Neural cell (in vitro differentiated cells): ENCODE results near the gene GRIK3. TPM values are rescaled to one million over a fixed set of nuclear protein-coding genes. Genes with fewer than 3 reads are reported as not detected.

ENCODE experiments used
- H2AFZ ChIP-seq: fragments of 200-600, 300-800 bp; sonication (generic), shearing (Covaris generic); 2 replicates; pipeline ENCODE4 v1.6.0; 2014; ENCODE audit warnings: low read depth, mild to moderate bottlenecking, antibody characterized with exemption, low read length, moderate library complexity
- H3F3A ChIP-seq: fragments of 200-600 bp; shearing (Covaris generic); 2 replicates; pipeline ENCODE4 v1.6.1; 2016; ENCODE audit warnings: mild to moderate bottlenecking, moderate library complexity, mixed read lengths, antibody characterized with exemption, low read length; ENCODE audit not compliant: insufficient read depth, poor library complexity, severe bottlenecking
- H3K27ac ChIP-seq: fragments of 200-600, 300-800 bp; sonication (generic), shearing (Covaris generic); 2 replicates; pipeline ENCODE4 v1.5.1; 2014; ENCODE audit warnings: mild to moderate bottlenecking, low read length, moderate library complexity
- H3K27me3 ChIP-seq: fragments of 300-800, 200-600 bp; sonication (generic), shearing (Covaris generic); 2 replicates; pipeline ENCODE4 v1.6.0; 2014; ENCODE audit warnings: mild to moderate bottlenecking, low read depth, low read length, moderate library complexity; ENCODE audit not compliant: insufficient read depth
- H3K36me3 ChIP-seq: fragments of 300-800, 200-600 bp; sonication (generic), shearing (Covaris generic); 2 replicates; pipeline ENCODE4 v1.5.1; 2014; ENCODE audit warnings: mild to moderate bottlenecking, antibody characterized with exemption, low read length, moderate library complexity; ENCODE audit not compliant: insufficient read depth
- H3K4me2 ChIP-seq: fragments of 300-800, 200-600 bp; sonication (generic), shearing (Covaris generic); 2 replicates; pipeline ENCODE4 v1.6.0; 2014; ENCODE audit warnings: mild to moderate bottlenecking, low read length
- H3K4me3 ChIP-seq: fragments of 300-800, 200-600 bp; sonication (generic), shearing (Covaris generic); 2 replicates; pipeline ENCODE4 v1.5.1; 2014; ENCODE audit warnings: mild to moderate bottlenecking, low read length, moderate library complexity
- H3K79me2 ChIP-seq: fragments of 200-600 bp; shearing (Covaris generic); replicated peaks from 2 replicates; pipeline ENCODE4 v1.6.0; 2014; ENCODE audit warnings: mild to moderate bottlenecking, low read length, moderate library complexity; ENCODE audit not compliant: insufficient read depth
- H3K9ac ChIP-seq: fragments of 300-800, 200-600 bp; sonication (generic), shearing (Covaris generic); 2 replicates; pipeline ENCODE4 v1.6.1; 2016; ENCODE audit warnings: mild to moderate bottlenecking, low read length, mixed read lengths
- H3K9me2 ChIP-seq: fragments of 200-600 bp; shearing (Covaris generic); 2 replicates; pipeline ENCODE4 v1.6.1; 2016; ENCODE audit warnings: mild to moderate bottlenecking, low read length, mixed read lengths; ENCODE audit not compliant: insufficient read depth
- H3K9me3 ChIP-seq: fragments of 200-600, 300-800 bp; sonication (generic), shearing (Covaris generic); 2 replicates; pipeline ENCODE4 v1.6.1; 2016; ENCODE audit warnings: mild to moderate bottlenecking, mixed run types, low read length, moderate library complexity, mixed read lengths
- H4K20me1 ChIP-seq: fragments of 200-600 bp; shearing (Covaris generic); 2 replicates; pipeline ENCODE4 v1.6.1; 2016; ENCODE audit warnings: mild to moderate bottlenecking, mixed run types; ENCODE audit not compliant: insufficient read depth
- CTCF ChIP-seq: fragments of 450-650 bp; IDR thresholded peaks from 2 replicates; pipeline ENCODE4 v1.5.1; 2014; ENCODE audit warnings: antibody characterized with exemption, mild to moderate bottlenecking, moderate library complexity; ENCODE audit not compliant: poor library complexity, severe bottlenecking
- EP300 ChIP-seq: fragments of 450-650 bp; conservative IDR thresholded peaks from 2 replicates; pipeline ENCODE4 v1.6.1; 2014; ENCODE audit warnings: antibody characterized with exemption, mild to moderate bottlenecking, moderate library complexity; ENCODE audit not compliant: poor library complexity, severe bottlenecking
- EZH2 ChIP-seq: fragments of 200-600, 300-800 bp; shearing (Covaris generic), sonication (generic); IDR thresholded peaks from 2 replicates; pipeline ENCODE4 v1.6.1; 2014; ENCODE audit warnings: antibody characterized with exemption, low read length, borderline replicate concordance, mild to moderate bottlenecking; ENCODE audit not compliant: insufficient read depth, poor library complexity, severe bottlenecking
- MXI1 ChIP-seq: fragments of 450-650 bp; conservative IDR thresholded peaks from 2 replicates; pipeline ENCODE4 v1.6.1; 2014; ENCODE audit warnings: antibody characterized with exemption, mild to moderate bottlenecking; ENCODE audit not compliant: poor library complexity, severe bottlenecking
- POLR2AphosphoS5 ChIP-seq: IDR thresholded peaks from 2 replicates; pipeline ENCODE4 v1.6.1; 2012
- RAD21 ChIP-seq: fragments of 450-650 bp; conservative IDR thresholded peaks from 2 replicates; pipeline ENCODE4 v1.6.1; 2014; ENCODE audit warnings: antibody characterized with exemption, mild to moderate bottlenecking, moderate library complexity
- REST ChIP-seq: IDR thresholded peaks from 2 replicates; pipeline ENCODE4 v1.6.1; 2012; ENCODE audit warnings: borderline replicate concordance
- SMC3 ChIP-seq: fragments of 450-650 bp; conservative IDR thresholded peaks from 2 replicates; pipeline ENCODE4 v1.6.1; 2014; ENCODE audit warnings: antibody characterized with exemption, mild to moderate bottlenecking, moderate library complexity; ENCODE audit not compliant: poor library complexity
- TAF1 ChIP-seq: IDR thresholded peaks from 2 replicates; pipeline ENCODE4 v1.6.1; 2012; ENCODE audit warnings: low read depth
- polyA plus RNA-seq: library from polyadenylated mRNA; depleted of rRNA; stranded (reverse); fragments of >200 nt; gene quantifications from 2 replicates; pipeline ENCODE4 v1.2.3, GENCODE V29; 2014

The GRIK3 gene
- polyA plus RNA-seq, 1 donor from 2014 or later = 5.0 TPM

- no peak for TF ChIP-seq MXI1
- TF ChIP-seq POLR2AphosphoS5 = no peak
- TF ChIP-seq EP300 = no peak
- TF ChIP-seq REST = no peak
- TF ChIP-seq SMC3 = no peak
- TF ChIP-seq CTCF = no peak
- TF ChIP-seq EZH2 = no peak
- no peak for TF ChIP-seq TAF1
- TF ChIP-seq RAD21 = no peak
- Histone ChIP-seq H3K9me2 (no peaks in the 10 kb centered on the region), H3K4me3 (no peak overlapping the region), H3F3A (no peaks in the 10 kb centered on the region), H3K9ac (no peak overlapping the region), H4K20me1 (no peaks in the 10 kb centered on the region), H3K27ac (no peak overlapping the region), H3K36me3 (no peaks in the 10 kb centered on the region), H3K4me2 (no peak overlapping the region), H2AFZ (no peak overlapping the region), H3K79me2 (no peaks in the 10 kb centered on the region), H3K27me3 (no peaks in the 10 kb centered on the region), H3K9me3 (no peaks in the 10 kb centered on the region)
These were observed 152.8 kb downstream of the GRIK3 start for GRCh38 chr1:36881541-36881940.

- no peak for TF ChIP-seq SMC3
- TF ChIP-seq REST = no peak
- no peak for TF ChIP-seq MXI1
- TF ChIP-seq RAD21 = no peak
- TF ChIP-seq EZH2 = no peak
- TF ChIP-seq TAF1 = no peak
- TF ChIP-seq CTCF = no peak
- TF ChIP-seq EP300 = no peak
- no peak for TF ChIP-seq POLR2AphosphoS5
- Histone ChIP-seq H3K4me3 (no peak overlapping the region), H3K36me3 (no peaks in the 10 kb centered on the region), H3F3A (no peaks in the 10 kb centered on the region), H3K79me2 (no peaks in the 10 kb centered on the region), H3K9ac (no peak overlapping the region), H2AFZ (no peak overlapping the region), H3K27me3 (no peaks in the 10 kb centered on the region), H3K27ac (no peak overlapping the region), H3K9me3 (no peaks in the 10 kb centered on the region), H3K4me2 (no peak overlapping the region), H3K9me2 (no peaks in the 10 kb centered on the region), H4K20me1 (no peaks in the 10 kb centered on the region)
These were observed 153.3 kb downstream of the GRIK3 start for GRCh38 chr1:36881068-36881405.
